ENCODE measurements around the gene LST1.

Gene LST1

GRCh38 chr6:31559958-31560696, 25.9 kb upstream of the LST1 start:
- Histone ChIP-seq H3K27ac (ENCODE audit: low read length) (peak overlapping the region; percentile 24), H3K36me3 (ENCODE audit: control insufficient read depth in 2 of 2, insufficient read depth in 2 of 2, low read length in 2 of 2) (peaks cover 24 to 30% of the 10 kb centered on the region in 2 donors), H3K27me3 (ENCODE audit: control insufficient read depth in 1 of 2, insufficient read depth in 2 of 2, low read length in 2 of 2) (no peaks in the 10 kb centered on the region), H3K4me1 (ENCODE audit: control insufficient read depth, insufficient read depth, low read length) (peaks cover 4% of the 10 kb centered on the region), H3K4me3 (ENCODE audit: low read length in 2 of 2) (no peak overlapping the region), H3K9me3 (ENCODE audit: control insufficient read depth in 2 of 2, low read length in 2 of 2) (no peaks in the 10 kb centered on the region), H3K9ac (ENCODE audit: low read length in 2 of 2) (peak overlapping the region in 1 of 2 donors; percentile 15)

DNA sequence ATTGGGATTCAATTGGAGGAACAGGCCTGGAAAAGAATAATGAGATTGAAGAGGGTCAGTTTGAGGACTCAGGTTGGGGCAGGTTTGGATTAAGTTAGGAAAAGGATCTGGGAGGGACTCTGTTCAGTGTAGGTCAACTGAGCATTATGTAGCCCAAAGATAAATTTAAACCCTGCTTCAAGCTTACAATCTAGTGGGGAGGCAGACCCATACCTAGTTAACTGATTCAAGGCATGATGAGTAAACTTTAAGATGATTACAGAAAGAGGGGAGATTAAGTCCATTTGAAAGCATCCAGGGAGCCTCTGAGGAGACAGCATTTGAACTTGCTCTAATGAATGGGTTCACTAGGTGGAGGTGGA, 25.4 kb upstream of the LST1 start:
- Histone ChIP-seq H3K9ac (ENCODE audit: low read length in 2 of 2) (peak overlapping the region in 1 of 2 donors; percentile 15), H3K4me3 (ENCODE audit: low read length in 2 of 2) (no peak overlapping the region), H3K27ac (ENCODE audit: low read length) (peak overlapping the region; percentile 24), H3K27me3 (ENCODE audit: control insufficient read depth in 1 of 2, insufficient read depth in 2 of 2, low read length in 2 of 2) (no peaks in the 10 kb centered on the region), H3K4me1 (ENCODE audit: control insufficient read depth, insufficient read depth, low read length) (peaks cover 4% of the 10 kb centered on the region), H3K9me3 (ENCODE audit: control insufficient read depth in 2 of 2, low read length in 2 of 2) (no peaks in the 10 kb centered on the region), H3K36me3 (ENCODE audit: control insufficient read depth in 2 of 2, insufficient read depth in 2 of 2, low read length in 2 of 2) (peaks cover 24 to 30% of the 10 kb centered on the region in 2 donors)

DNA sequence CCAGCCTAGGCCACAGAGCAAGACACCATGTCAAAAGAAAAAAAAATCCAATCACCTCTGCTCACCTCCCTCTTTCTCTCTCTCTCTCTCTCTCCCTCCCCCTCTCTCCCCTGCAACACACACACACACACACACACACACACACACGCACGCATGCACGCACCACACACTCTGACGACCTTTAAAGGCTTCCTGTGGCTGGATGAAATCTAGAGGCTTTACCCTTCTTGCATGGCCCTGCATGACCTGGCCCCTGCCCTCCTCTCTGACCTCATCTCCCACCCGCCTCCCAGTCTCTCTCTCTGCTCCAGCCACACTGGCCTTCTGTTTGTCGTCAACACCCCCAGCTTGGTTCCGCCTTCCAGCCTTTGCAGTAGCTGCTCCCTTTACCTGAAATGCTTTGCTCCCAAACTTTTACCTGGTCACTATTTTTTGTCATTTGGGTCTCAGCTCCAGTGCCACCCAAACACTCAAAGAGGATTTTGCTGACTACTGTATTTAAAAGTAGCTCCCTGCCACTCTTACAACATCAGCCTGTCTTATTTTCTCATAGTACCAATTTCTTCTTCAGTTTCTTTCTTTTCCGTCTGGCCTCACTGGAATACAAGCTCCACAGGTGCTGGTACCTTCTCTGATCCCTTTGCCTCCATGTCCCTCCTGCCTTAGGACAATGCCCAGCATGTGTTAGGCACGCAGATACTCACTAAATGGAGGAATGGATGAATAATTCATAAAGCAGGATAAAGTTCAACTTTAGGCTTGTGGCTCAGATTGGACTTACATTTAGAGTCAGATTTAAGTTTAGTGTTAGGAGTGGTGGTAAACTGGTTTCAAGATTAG, 18.3 kb upstream of the LST1 start:
- Histone ChIP-seq H3K27me3 (ENCODE audit: control insufficient read depth in 1 of 2, insufficient read depth in 2 of 2, low read length in 2 of 2) (peaks cover 11 to 13% of the 10 kb centered on the region in 2 donors), H3K4me1 (ENCODE audit: control insufficient read depth, insufficient read depth, low read length) (no peaks in the 10 kb centered on the region), H3K9ac (ENCODE audit: low read length in 2 of 2) (no peak overlapping the region), H3K36me3 (ENCODE audit: control insufficient read depth in 2 of 2, insufficient read depth in 2 of 2, low read length in 2 of 2) (no peaks in the 10 kb centered on the region), H3K4me3 (ENCODE audit: low read length in 2 of 2) (no peak overlapping the region), H3K27ac (ENCODE audit: low read length) (no peak overlapping the region), H3K9me3 (ENCODE audit: control insufficient read depth in 2 of 2, low read length in 2 of 2) (no peaks in the 10 kb centered on the region)

GRCh38 chr6:31568537-31568961, 17.5 kb upstream of the LST1 start:
- Histone ChIP-seq H3K9me3 (ENCODE audit: control insufficient read depth in 2 of 2, low read length in 2 of 2) (no peaks in the 10 kb centered on the region), H3K9ac (ENCODE audit: low read length in 2 of 2) (no peak overlapping the region), H3K4me1 (ENCODE audit: control insufficient read depth, insufficient read depth, low read length) (no peaks in the 10 kb centered on the region), H3K36me3 (ENCODE audit: control insufficient read depth in 2 of 2, insufficient read depth in 2 of 2, low read length in 2 of 2) (no peaks in the 10 kb centered on the region), H3K4me3 (ENCODE audit: low read length in 2 of 2) (no peak overlapping the region), H3K27me3 (ENCODE audit: control insufficient read depth in 1 of 2, insufficient read depth in 2 of 2, low read length in 2 of 2) (peaks cover 11 to 13% of the 10 kb centered on the region in 2 donors), H3K27ac (ENCODE audit: low read length) (no peak overlapping the region)

DNA sequence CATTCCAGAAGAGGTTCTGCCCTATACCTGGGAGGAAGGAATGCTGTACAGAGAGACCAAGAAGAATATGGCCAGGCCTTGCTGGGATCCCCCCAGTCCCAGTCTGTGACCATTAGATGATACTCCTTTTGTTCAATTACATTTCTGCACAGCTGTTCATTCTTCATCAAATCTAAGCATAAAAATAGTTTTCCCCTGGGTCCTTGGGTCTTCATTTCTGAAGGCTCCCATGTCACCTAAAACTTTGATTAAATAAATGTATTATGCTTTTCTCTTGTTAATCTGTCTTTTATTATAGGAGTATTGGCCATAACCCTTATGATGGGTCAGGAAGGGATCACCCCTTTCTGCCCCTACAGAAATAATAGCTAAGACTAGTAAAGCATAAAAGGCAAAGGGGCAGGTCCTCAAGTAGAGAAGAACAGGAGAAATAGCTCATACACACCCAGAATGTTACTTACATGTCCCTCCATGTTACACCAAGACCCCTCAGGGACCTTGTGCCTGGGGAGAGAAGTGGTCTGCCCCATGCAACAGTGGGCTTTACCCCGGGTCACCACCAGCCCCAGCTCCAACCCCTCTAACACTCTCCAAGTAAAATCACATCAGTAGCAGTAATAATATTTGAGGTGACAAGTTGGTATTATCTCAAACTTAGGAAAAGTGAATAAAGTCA, 16.1 kb upstream of the LST1 start:
- H3K27me3 ChIP-seq (ENCODE audit: control insufficient read depth in 1 of 2, insufficient read depth in 2 of 2, low read length in 2 of 2), result peaks cover 11 to 13% of the 10 kb centered on the region in 2 donors
- no peak overlapping the region for H3K9ac ChIP-seq (ENCODE audit: low read length in 2 of 2)
- no peaks in the 10 kb centered on the region for H3K9me3 ChIP-seq (ENCODE audit: control insufficient read depth in 2 of 2, low read length in 2 of 2)
- H3K4me1 ChIP-seq (ENCODE audit: control insufficient read depth, insufficient read depth, low read length), result no peaks in the 10 kb centered on the region
- H3K4me3 ChIP-seq (ENCODE audit: low read length in 2 of 2), result no peak overlapping the region
- H3K36me3 ChIP-seq (ENCODE audit: control insufficient read depth in 2 of 2, insufficient read depth in 2 of 2, low read length in 2 of 2), result no peaks in the 10 kb centered on the region
- H3K27ac ChIP-seq (ENCODE audit: low read length), result no peak overlapping the region

DNA sequence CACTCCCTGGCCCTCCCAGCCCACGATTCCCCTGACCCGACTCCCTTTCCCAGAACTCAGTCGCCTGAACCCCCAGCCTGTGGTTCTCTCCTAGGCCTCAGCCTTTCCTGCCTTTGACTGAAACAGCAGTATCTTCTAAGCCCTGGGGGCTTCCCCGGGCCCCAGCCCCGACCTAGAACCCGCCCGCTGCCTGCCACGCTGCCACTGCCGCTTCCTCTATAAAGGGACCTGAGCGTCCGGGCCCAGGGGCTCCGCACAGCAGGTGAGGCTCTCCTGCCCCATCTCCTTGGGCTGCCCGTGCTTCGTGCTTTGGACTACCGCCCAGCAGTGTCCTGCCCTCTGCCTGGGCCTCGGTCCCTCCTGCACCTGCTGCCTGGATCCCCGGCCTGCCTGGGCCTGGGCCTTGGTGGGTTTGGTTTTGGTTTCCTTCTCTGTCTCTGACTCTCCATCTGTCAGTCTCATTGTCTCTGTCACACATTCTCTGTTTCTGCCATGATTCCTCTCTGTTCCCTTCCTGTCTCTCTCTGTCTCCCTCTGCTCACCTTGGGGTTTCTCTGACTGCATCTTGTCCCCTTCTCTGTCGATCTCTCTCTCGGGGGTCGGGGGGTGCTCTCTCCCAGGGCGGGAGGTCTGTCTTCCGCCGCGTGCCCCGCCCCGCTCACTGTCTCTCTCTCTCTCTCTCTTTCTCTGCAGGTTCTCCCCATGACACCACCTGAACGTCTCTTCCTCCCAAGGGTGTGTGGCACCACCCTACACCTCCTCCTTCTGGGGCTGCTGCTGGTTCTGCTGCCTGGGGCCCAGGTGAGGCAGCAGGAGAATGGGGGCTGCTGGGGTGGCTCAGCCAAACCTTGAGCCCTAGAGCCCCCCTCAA, 13.8 kb upstream of the LST1 start, which contains the start of gene LTA:
LTA (plus strand) TSS at position 249 of the 871 bp plus-strand sequence; CDS start at position 703, 454 bp downstream.
- no peaks in the 10 kb centered on the region for H3K9me3 ChIP-seq (ENCODE audit: control insufficient read depth in 2 of 2, low read length in 2 of 2)
- no peak within 1 kb of the TSS for H3K27ac ChIP-seq (ENCODE audit: low read length)
- H3K4me1 ChIP-seq (ENCODE audit: control insufficient read depth, insufficient read depth, low read length), result no peaks in the 10 kb centered on the region
- H3K36me3 ChIP-seq (ENCODE audit: control insufficient read depth in 2 of 2, insufficient read depth in 2 of 2, low read length in 2 of 2), result no peaks in the 10 kb centered on the region
- no peak within 1 kb of the TSS for H3K9ac ChIP-seq (ENCODE audit: low read length in 2 of 2)
- no peak within 1 kb of the TSS for H3K4me3 ChIP-seq (ENCODE audit: low read length in 2 of 2)
- peaks cover 11 to 13% of the 10 kb centered on the region in 2 donors for H3K27me3 ChIP-seq (ENCODE audit: control insufficient read depth in 1 of 2, insufficient read depth in 2 of 2, low read length in 2 of 2)

- H3K9ac ChIP-seq (ENCODE audit: low read length in 2 of 2), result no peak overlapping the region
- no peak overlapping the region for H3K27ac ChIP-seq (ENCODE audit: low read length)
- H3K36me3 ChIP-seq (ENCODE audit: control insufficient read depth in 2 of 2, insufficient read depth in 2 of 2, low read length in 2 of 2), result no peaks in the 10 kb centered on the region
- H3K4me3 ChIP-seq (ENCODE audit: low read length in 2 of 2), result no peak overlapping the region
- H3K4me1 ChIP-seq (ENCODE audit: control insufficient read depth, insufficient read depth, low read length), result no peaks in the 10 kb centered on the region
- no peaks in the 10 kb centered on the region for H3K9me3 ChIP-seq (ENCODE audit: control insufficient read depth in 2 of 2, low read length in 2 of 2)
- H3K27me3 ChIP-seq (ENCODE audit: control insufficient read depth in 1 of 2, insufficient read depth in 2 of 2, low read length in 2 of 2), result peaks cover 3 to 6% of the 10 kb centered on the region in 2 donors
Observed at GRCh38 chr6:31573239-31574105, 12.6 kb upstream of the LST1 start.

DNA sequence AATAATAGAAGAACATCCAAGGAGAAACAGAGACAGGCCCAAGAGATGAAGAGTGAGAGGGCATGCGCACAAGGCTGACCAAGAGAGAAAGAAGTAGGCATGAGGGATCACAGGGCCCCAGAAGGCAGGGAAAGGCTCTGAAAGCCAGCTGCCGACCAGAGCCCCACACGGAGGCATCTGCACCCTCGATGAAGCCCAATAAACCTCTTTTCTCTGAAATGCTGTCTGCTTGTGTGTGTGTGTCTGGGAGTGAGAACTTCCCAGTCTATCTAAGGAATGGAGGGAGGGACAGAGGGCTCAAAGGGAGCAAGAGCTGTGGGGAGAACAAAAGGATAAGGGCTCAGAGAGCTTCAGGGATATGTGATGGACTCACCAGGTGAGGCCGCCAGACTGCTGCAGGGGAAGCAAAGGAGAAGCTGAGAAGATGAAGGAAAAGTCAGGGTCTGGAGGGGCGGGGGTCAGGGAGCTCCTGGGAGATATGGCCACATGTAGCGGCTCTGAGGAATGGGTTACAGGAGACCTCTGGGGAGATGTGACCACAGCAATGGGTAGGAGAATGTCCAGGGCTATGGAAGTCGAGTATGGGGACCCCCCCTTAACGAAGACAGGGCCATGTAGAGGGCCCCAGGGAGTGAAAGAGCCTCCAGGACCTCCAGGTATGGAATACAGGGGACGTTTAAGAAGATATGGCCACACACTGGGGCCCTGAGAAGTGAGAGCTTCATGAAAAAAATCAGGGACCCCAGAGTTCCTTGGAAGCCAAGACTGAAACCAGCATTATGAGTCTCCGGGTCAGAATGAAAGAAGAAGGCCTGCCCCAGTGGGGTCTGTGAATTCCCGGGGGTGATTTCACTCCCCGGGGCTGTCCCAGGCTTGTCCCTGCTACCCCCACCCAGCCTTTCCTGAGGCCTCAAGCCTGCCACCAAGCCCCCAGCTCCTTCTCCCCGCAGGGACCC, 11.7 kb upstream of the LST1 start:
- H3K27me3 ChIP-seq (ENCODE audit: control insufficient read depth in 1 of 2, insufficient read depth in 2 of 2, low read length in 2 of 2), result peaks cover 0 to 2% of the 10 kb centered on the region in 2 donors
- no peak overlapping the region for H3K9ac ChIP-seq (ENCODE audit: low read length in 2 of 2)
- H3K9me3 ChIP-seq (ENCODE audit: control insufficient read depth in 2 of 2, low read length in 2 of 2), result no peaks in the 10 kb centered on the region
- no peaks in the 10 kb centered on the region for H3K36me3 ChIP-seq (ENCODE audit: control insufficient read depth in 2 of 2, insufficient read depth in 2 of 2, low read length in 2 of 2)
- no peak overlapping the region for H3K4me3 ChIP-seq (ENCODE audit: low read length in 2 of 2)
- no peaks in the 10 kb centered on the region for H3K4me1 ChIP-seq (ENCODE audit: control insufficient read depth, insufficient read depth, low read length)
- H3K27ac ChIP-seq (ENCODE audit: low read length), result peak overlapping the region; percentile 49
